MM.1S (cell line): ENCODE data around the gene FAM193B.
A peak's percentile ranks its signal among the peaks of the same experiment; 100 is the strongest.

Experiments used
- DNase-seq: peaks from one replicate; pipeline ENCODE4 v3.0.0-alpha.2; 2015
- H2AFZ ChIP-seq: fragments of 300-600 bp; sonication (generic); 2 replicates; pipeline ENCODE4 v1.6.0; 2016; ENCODE audit warnings: antibody characterized with exemption, low read length
- H3F3A ChIP-seq: fragments of 300-600 bp; sonication (generic); 2 replicates; pipeline ENCODE4 v1.6.1; 2016; ENCODE audit warnings: mild to moderate bottlenecking, antibody characterized with exemption, low read length, moderate library complexity, mixed read lengths; ENCODE audit not compliant: insufficient read depth
- H3K27ac ChIP-seq: fragments of 300-600 bp; sonication (generic); 2 replicates; pipeline ENCODE4 v1.5.1; 2016; ENCODE audit warnings: mild to moderate bottlenecking, low read length
- H3K27me3 ChIP-seq: fragments of 300-600 bp; sonication (generic); replicated peaks from 2 replicates; pipeline ENCODE4 v1.6.0; 2016; ENCODE audit warnings: low read length; ENCODE audit not compliant: insufficient read depth
- H3K36me3 ChIP-seq: fragments of 300-600 bp; sonication (generic); replicated peaks from 2 replicates; pipeline ENCODE4 v1.6.1; 2016; ENCODE audit warnings: mild to moderate bottlenecking, low read length, mixed read lengths; ENCODE audit not compliant: insufficient read depth
- H3K4me1 ChIP-seq: fragments of 300-600 bp; sonication (generic); 2 replicates; pipeline ENCODE4 v1.6.1; 2016; ENCODE audit warnings: low read length, mixed read lengths
- H3K4me2 ChIP-seq: fragments of 300-600 bp; sonication (generic); 2 replicates; pipeline ENCODE4 v1.6.0; 2016; ENCODE audit warnings: low read depth, low read length
- H3K4me3 ChIP-seq: fragments of 300-600 bp; sonication (generic); 2 replicates; pipeline ENCODE4 v1.5.1; 2016; ENCODE audit warnings: low read length, mixed read lengths
- H3K79me2 ChIP-seq: fragments of 300-600 bp; sonication (generic); 2 replicates; pipeline ENCODE4 v1.6.1; 2016; ENCODE audit warnings: mixed run types, low read length, mixed read lengths
- H3K9ac ChIP-seq: fragments of 300-600 bp; sonication (generic); 2 replicates; pipeline ENCODE4 v1.6.1; 2016; ENCODE audit warnings: low read length, mixed read lengths
- H3K9me2 ChIP-seq: fragments of 300-600 bp; sonication (generic); replicated peaks from 2 replicates; pipeline ENCODE4 v1.6.1; 2016; ENCODE audit warnings: mild to moderate bottlenecking, low read length, mixed read lengths; ENCODE audit not compliant: insufficient read depth
- H3K9me3 ChIP-seq: fragments of 300-600 bp; sonication (generic); replicated peaks from 2 replicates; pipeline ENCODE4 v1.6.1; 2016; ENCODE audit warnings: mild to moderate bottlenecking, low read length, mixed read lengths; ENCODE audit not compliant: insufficient read depth
- H4K20me1 ChIP-seq: fragments of 300-600 bp; sonication (generic); 2 replicates; pipeline ENCODE4 v1.6.1; 2016; ENCODE audit warnings: mild to moderate bottlenecking, low read length, moderate library complexity, mixed read lengths; ENCODE audit not compliant: insufficient read depth
- EZH2 ChIP-seq: fragments of 300-600 bp; sonication (generic); optimal IDR thresholded peaks from 2 replicates; pipeline ENCODE3; 2017; ENCODE audit warnings: low read depth, mild to moderate bottlenecking, antibody characterized with exemption, low read length, mixed read lengths
- EZH2phosphoT487 ChIP-seq: fragments of 300-600 bp; sonication (generic); IDR thresholded peaks from 2 replicates; pipeline ENCODE4 v1.6.1; 2018; ENCODE audit warnings: antibody characterized with exemption, low read length
- TF ChIP-seq, protein P1 (sequence below): fragments of 300-600 bp; sonication (generic); IDR thresholded peaks from 2 replicates; pipeline ENCODE4 v1.5.1; 2016; ENCODE audit warnings: antibody characterized with exemption, low read length, mixed read lengths

FAM193B gene

DNA sequence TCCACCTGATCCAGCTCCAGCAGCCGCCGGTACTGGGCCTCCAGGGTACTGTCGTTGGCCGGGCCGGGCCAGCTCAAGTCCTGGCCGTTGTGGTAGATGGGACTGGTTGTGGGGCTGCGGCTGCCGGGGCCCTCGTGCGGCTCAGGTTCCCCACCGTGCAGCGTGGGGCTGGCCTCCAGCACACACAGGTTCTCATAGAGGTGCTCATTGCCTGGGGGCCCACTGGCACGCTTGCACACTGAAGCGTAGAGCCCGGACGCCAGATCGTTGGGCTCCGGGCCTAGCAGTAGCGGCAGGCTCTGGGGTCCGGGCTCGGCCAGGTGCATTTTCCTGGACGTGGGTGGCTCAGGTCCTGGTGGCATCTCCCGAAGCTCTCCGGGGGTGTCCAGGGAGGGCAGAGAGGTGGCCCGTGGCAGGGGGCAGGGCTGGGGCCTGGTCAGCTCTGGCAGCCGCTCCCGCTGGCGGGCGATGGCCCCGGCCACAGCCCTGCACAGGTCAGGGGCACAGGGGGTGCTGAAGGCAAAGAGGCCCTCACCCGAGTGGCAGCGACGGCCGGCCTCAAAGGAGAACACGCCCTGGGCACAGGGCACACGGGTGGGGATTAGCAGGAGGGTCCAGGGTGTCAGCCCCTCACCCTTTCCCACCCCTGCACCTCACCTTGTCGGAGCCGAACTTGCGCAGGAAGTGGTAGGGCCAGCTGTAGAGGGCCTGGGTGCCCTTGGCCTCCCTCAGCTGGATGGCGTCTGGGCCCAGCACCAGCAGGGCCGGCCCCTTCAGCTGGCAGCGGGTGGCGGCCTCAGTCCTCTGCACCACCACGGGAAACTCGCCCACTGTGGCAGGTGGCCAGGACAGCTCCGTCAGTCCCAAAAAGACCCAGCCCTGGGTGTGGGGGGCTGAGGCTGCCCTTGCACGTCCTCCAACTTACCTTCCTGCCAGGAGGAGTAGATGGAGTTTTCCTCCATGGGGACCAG lies 50.0 kb downstream of the FAM193B start:
- no peaks in the 10 kb centered on the region; the same call in 1 of the 2 replicates for H4K20me1 ChIP-seq
- H3K4me3 ChIP-seq: no peak overlapping the region
- H2AFZ ChIP-seq: no peak overlapping the region
- peaks cover 14% of the 10 kb centered on the region for H3F3A ChIP-seq
- H3K4me2 ChIP-seq: no peak overlapping the region
- DNase-seq: no peak
- peaks cover 4% of the 10 kb centered on the region; the same call in 1 of the 2 replicates for H3K27me3 ChIP-seq
- peaks cover 28% of the 10 kb centered on the region for H3K4me1 ChIP-seq
- no peaks in the 10 kb centered on the region for H3K79me2 ChIP-seq
- no peaks in the 10 kb centered on the region for H3K9me2 ChIP-seq
- H3K9ac ChIP-seq: no peak overlapping the region
- no peaks in the 10 kb centered on the region for H3K36me3 ChIP-seq
- H3K9me3 ChIP-seq: no peaks in the 10 kb centered on the region
- TF ChIP-seq, protein P1, sequence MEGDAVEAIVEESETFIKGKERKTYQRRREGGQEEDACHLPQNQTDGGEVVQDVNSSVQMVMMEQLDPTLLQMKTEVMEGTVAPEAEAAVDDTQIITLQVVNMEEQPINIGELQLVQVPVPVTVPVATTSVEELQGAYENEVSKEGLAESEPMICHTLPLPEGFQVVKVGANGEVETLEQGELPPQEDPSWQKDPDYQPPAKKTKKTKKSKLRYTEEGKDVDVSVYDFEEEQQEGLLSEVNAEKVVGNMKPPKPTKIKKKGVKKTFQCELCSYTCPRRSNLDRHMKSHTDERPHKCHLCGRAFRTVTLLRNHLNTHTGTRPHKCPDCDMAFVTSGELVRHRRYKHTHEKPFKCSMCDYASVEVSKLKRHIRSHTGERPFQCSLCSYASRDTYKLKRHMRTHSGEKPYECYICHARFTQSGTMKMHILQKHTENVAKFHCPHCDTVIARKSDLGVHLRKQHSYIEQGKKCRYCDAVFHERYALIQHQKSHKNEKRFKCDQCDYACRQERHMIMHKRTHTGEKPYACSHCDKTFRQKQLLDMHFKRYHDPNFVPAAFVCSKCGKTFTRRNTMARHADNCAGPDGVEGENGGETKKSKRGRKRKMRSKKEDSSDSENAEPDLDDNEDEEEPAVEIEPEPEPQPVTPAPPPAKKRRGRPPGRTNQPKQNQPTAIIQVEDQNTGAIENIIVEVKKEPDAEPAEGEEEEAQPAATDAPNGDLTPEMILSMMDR: no peak
- TF ChIP-seq EZH2phosphoT487 (no peak), EZH2 (no peak)
- no peak overlapping the region for H3K27ac ChIP-seq

DNA sequence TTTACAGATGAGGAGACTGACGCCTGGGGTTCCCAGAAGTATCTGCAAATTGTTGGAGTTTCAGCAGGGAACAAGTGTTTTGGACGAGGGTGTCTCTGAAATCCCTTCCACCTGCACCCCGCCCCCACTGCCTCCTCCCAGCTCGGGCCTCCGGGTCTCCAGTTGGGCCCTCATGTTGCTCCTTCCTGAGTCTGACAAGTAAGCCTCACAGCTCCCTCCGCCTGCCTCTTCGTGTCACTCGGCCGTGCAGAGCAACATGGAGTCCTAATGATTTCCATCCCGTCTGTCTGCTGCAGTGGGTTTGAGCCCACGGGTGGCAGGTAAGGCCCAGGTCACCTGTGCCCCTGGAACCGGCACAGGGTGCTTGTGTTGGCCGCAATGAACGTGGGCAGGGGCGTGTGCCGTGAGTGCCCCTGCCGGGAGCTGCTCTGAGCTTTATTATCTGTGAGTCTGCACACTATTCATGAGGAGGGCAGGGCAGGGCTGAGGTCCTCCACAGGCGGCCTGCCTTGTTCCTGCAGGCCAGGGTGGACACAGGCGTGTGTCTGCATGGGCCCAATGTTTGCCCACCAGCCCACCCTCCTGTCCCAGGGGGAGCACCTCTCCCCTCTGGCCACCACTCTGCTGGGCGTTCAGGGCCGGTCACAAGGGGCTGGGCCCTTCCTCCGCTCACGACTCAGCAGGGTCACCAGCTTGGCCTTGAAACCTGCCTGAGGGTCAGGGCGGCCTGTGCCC lies 50.8 kb downstream of the FAM193B start:
- H3K27ac ChIP-seq: no peak overlapping the region
- H2AFZ ChIP-seq: no peak overlapping the region
- TF ChIP-seq EZH2 (no peak), EZH2phosphoT487 (no peak)
- no peak overlapping the region for H3K4me2 ChIP-seq
- no peaks in the 10 kb centered on the region; the same call in 1 of the 2 replicates for H4K20me1 ChIP-seq
- no peak overlapping the region for H3K9ac ChIP-seq
- no peaks in the 10 kb centered on the region for H3K9me3 ChIP-seq
- no peaks in the 10 kb centered on the region for H3K36me3 ChIP-seq
- H3K4me3 ChIP-seq: no peak overlapping the region
- H3K27me3 ChIP-seq: peaks cover 13% of the 10 kb centered on the region
- H3F3A ChIP-seq: peaks cover 14% of the 10 kb centered on the region
- DNase-seq: no peak
- no peaks in the 10 kb centered on the region for H3K79me2 ChIP-seq
- H3K4me1 ChIP-seq: peaks cover 20% of the 10 kb centered on the region
- no peaks in the 10 kb centered on the region for H3K9me2 ChIP-seq

DNA sequence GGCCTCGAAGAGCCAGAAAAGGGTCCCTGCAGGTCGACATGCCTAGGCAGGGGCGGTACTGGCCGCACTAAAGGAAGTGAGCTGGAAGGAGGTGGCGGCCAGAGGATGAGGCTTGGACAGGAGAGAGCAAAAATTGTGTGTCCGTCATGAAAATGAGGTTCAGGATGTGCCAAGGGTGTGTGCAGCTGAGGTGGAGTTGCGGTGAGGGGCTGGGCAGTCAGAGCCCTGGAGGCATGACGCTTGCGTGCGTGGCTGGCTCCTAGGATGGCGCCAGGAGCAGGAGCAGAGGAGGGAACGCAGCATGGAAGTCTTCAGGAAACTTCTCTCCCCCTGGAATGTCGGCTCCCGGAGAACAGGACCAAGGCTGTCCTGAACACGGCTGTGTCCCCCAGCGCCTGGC lies 51.5 kb downstream of the FAM193B start:
- Histone ChIP-seq H4K20me1 (no peaks in the 10 kb centered on the region; the same call in 1 of the 2 replicates), H3K27ac (no peak overlapping the region), H2AFZ (no peak overlapping the region), H3K36me3 (no peaks in the 10 kb centered on the region), H3K9ac (no peak overlapping the region), H3K4me3 (no peak overlapping the region), H3K9me3 (no peaks in the 10 kb centered on the region), H3K4me2 (peak overlapping the region; percentile 57; the same call in 1 of the 2 replicates), H3K9me2 (no peaks in the 10 kb centered on the region), H3K79me2 (no peaks in the 10 kb centered on the region), H3K27me3 (peaks cover 19% of the 10 kb centered on the region), H3K4me1 (peaks cover 20% of the 10 kb centered on the region), H3F3A (peaks cover 14% of the 10 kb centered on the region)
- DNase-seq: no peak
- TF ChIP-seq EZH2phosphoT487: no peak
- TF ChIP-seq EZH2: no peak
- TF ChIP-seq, protein P1: no peak
